ENCODE results near the gene ZBTB45.

Gene ZBTB45

GRCh38 chr19:58519355-58520256 is at the start of gene ZBTB45:
Gene ZBTB45, minus strand, starts transcription at chr19:58519810. Its CDS starts 2,137 bp downstream, at chr19:58517673.
- no peaks in the 10 kb centered on the region for H3K27me3 Mint-ChIP-seq (ENCODE audit: low read depth)
- peak within 1 kb of the TSS; percentile 90 to 95 (median 94) for H3K4me3 Mint-ChIP-seq
- peaks cover 30% of the 10 kb centered on the region for H3K4me1 Mint-ChIP-seq
- peaks cover 7% of the 10 kb centered on the region for H3K36me3 Mint-ChIP-seq (ENCODE audit: low read depth)
- TF ChIP-seq, protein P1, sequence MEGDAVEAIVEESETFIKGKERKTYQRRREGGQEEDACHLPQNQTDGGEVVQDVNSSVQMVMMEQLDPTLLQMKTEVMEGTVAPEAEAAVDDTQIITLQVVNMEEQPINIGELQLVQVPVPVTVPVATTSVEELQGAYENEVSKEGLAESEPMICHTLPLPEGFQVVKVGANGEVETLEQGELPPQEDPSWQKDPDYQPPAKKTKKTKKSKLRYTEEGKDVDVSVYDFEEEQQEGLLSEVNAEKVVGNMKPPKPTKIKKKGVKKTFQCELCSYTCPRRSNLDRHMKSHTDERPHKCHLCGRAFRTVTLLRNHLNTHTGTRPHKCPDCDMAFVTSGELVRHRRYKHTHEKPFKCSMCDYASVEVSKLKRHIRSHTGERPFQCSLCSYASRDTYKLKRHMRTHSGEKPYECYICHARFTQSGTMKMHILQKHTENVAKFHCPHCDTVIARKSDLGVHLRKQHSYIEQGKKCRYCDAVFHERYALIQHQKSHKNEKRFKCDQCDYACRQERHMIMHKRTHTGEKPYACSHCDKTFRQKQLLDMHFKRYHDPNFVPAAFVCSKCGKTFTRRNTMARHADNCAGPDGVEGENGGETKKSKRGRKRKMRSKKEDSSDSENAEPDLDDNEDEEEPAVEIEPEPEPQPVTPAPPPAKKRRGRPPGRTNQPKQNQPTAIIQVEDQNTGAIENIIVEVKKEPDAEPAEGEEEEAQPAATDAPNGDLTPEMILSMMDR (IDR thresholded peaks at IDR 0.05; ENCODE audit: unreplicated experiment in 3 of 3), result peak in 2 of 3 experiments; percentile 51
- H3K27ac Mint-ChIP-seq, result peak within 1 kb of the TSS; percentile 95 to 100 (median 97)
- no peaks in the 10 kb centered on the region for H3K9me3 Mint-ChIP-seq

DNA sequence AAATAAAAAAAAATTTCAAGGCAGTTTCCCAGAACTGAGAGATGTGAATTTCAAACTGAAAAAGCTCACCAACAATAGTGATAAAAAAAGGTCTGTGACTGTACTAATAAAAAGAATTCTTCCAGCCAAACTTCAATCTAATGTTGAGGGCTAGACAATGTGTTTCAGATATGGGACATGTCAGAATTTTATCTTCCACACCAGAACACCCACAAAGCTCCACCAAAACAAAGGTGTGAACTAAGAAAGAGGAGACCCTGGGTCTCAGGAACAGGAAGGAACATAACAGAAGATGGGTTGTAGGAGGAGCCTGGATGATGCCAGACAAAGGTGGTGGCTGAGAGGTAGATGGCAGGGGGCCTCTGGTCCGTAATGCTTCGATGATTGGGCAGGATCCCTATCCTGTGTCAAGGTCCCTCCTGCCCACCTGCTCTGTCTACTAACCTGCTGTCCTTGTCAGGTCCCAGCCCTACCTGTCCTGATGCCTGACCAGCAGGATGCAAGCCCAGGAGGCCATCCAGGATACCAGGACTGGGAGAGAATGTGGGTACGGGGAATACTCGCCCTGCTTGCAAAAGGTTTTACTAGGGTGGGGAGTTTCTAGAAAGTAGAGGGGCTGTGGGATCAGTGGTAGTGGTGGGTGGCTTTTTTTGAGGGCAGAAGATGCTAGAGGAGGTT is 49.0 kb upstream of the ZBTB45 start:
- H3K4me1 Mint-ChIP-seq, result peaks cover 11% of the 10 kb centered on the region
- TF ChIP-seq, protein P1 (IDR thresholded peaks at IDR 0.05; ENCODE audit: unreplicated experiment in 3 of 3), result no peak
- no peaks in the 10 kb centered on the region for H3K27me3 Mint-ChIP-seq (ENCODE audit: low read depth)
- peaks cover 10% of the 10 kb centered on the region for H3K36me3 Mint-ChIP-seq (ENCODE audit: low read depth)
- peak overlapping the region in 2 of 3 experiments; percentile 41 to 48 for H3K4me3 Mint-ChIP-seq
- H3K27ac Mint-ChIP-seq, result peak overlapping the region in 1 of 3 experiments; percentile 48
- no peaks in the 10 kb centered on the region for H3K9me3 Mint-ChIP-seq

DNA sequence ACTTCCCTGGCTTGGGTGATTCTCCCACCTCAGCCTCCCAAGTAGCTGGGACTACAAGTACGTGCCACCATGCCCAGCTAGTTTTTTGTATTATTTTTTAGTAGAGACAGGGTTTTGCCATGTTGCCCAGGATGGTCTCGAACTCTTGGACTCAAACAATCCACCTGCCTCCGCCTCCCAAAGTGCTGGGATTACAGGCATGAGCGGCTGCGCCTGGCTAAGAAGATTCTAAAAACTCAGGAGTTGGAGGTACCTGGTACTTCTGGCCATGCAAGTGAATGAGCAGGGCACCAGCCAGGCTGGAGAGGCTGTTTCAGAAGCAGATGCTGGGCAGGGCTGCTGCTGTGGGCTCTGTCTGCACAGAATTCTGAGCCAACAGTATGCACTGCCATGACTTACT is 47.4 kb upstream of the ZBTB45 start:
- TF ChIP-seq, protein P1 (IDR thresholded peaks at IDR 0.05; ENCODE audit: unreplicated experiment in 3 of 3), result no peak
- Mint-ChIP-seq H3K9me3 (no peaks in the 10 kb centered on the region), H3K4me1 (peaks cover 2% of the 10 kb centered on the region), H3K27me3 (ENCODE audit: low read depth) (no peaks in the 10 kb centered on the region), H3K27ac (no peak overlapping the region), H3K36me3 (ENCODE audit: low read depth) (peaks cover 8% of the 10 kb centered on the region), H3K4me3 (no peak overlapping the region)

DNA sequence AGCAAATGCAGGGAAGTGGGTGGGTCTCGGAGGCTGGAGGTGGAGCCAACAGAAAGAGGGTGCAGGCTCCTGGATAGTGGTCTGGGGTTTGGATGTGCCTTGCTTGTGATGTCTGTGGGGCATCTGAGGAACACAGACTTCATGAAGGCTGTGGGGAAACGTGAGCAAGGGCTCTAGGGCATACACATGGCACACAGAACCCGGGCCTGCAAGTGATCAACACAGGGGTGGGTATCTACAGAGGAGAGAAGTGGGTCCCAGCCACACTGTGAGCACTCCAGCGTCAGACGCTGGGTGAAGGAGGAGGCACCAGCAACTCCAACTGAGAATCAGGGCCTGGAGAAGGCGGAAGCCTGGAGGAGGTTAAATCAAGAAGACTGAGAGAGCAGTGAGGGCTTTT is 44.2 kb upstream of the ZBTB45 start:
- TF ChIP-seq, protein P1 (IDR thresholded peaks at IDR 0.05; ENCODE audit: unreplicated experiment in 3 of 3), result no peak
- Mint-ChIP-seq H3K4me3 (peak overlapping the region in 1 of 3 experiments; percentile 57), H3K9me3 (no peaks in the 10 kb centered on the region), H3K27me3 (ENCODE audit: low read depth) (no peaks in the 10 kb centered on the region), H3K27ac (peak overlapping the region in 2 of 3 experiments; percentile 8 to 37), H3K36me3 (ENCODE audit: low read depth) (peaks cover 4% of the 10 kb centered on the region), H3K4me1 (peaks cover 5% of the 10 kb centered on the region)

GRCh38 chr19:58563034-58563573 is 43.5 kb upstream of the ZBTB45 start:
- no peaks in the 10 kb centered on the region for H3K27me3 Mint-ChIP-seq (ENCODE audit: low read depth)
- peak overlapping the region in 1 of 3 experiments; percentile 8 for H3K27ac Mint-ChIP-seq
- H3K9me3 Mint-ChIP-seq, result no peaks in the 10 kb centered on the region

More at GRCh38 chr19:58563034-58563573, 43.5 kb upstream of the ZBTB45 start:
- no peak overlapping the region for H3K4me3 Mint-ChIP-seq
- TF ChIP-seq, protein P1 (IDR thresholded peaks at IDR 0.05; ENCODE audit: unreplicated experiment in 3 of 3), result no peak
- peaks cover 5% of the 10 kb centered on the region for H3K4me1 Mint-ChIP-seq
- H3K36me3 Mint-ChIP-seq (ENCODE audit: low read depth), result peaks cover 4% of the 10 kb centered on the region

Data from nephron (organoid).